ENCODE results near the gene TMEM222.

TMEM222 gene

DNA sequence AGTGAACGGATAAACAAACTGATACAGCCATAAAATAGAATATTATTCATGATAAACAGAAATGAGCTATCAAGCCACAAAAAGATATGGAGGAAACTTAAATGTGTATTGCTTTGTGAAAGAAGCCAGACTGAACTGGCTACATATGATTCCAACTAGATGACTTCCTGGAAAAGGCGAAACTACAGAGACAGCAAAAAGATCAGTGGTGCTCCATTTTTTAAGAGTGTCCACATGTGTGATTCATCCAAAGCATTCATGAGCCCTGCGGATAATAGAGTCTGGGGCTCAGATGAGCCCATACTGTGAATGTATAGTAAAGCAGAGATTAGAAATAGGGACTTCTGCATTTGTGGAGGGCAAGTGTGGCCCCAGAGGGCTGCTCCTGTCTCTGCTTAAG lies 7.8 kb upstream of the TMEM222 start:
- Histone ChIP-seq H3K9ac (ENCODE audit: low read length) (no peak overlapping the region), H2AFZ (ENCODE audit: low read depth, low read length, severe bottlenecking) (no peak overlapping the region), H3K9me2 (replicated peaks; ENCODE audit: insufficient read depth, low read length) (no peaks in the 10 kb centered on the region), H3K36me3 (ENCODE audit: low read length) (no peaks in the 10 kb centered on the region), H3K79me2 (ENCODE audit: insufficient read depth, low read length) (no peaks in the 10 kb centered on the region), H3K9me3 (ENCODE audit: insufficient read depth, low read length) (no peaks in the 10 kb centered on the region), H3K27me3 (ENCODE audit: low read length) (no peaks in the 10 kb centered on the region), H3K4me3 (ENCODE audit: insufficient read depth, low read length, poor library complexity, severe bottlenecking) (no peak overlapping the region), H3K27ac (ENCODE audit: low read depth, low read length) (no peak overlapping the region), H4K20me1 (ENCODE audit: low read depth, low read length) (no peaks in the 10 kb centered on the region), H3K4me2 (ENCODE audit: low read depth, low read length, poor library complexity, severe bottlenecking) (no peak overlapping the region), H3F3A (ENCODE audit: insufficient read depth) (peaks cover 6% of the 10 kb centered on the region; the same call in 1 of the 2 replicates)
- TF ChIP-seq, protein P1, sequence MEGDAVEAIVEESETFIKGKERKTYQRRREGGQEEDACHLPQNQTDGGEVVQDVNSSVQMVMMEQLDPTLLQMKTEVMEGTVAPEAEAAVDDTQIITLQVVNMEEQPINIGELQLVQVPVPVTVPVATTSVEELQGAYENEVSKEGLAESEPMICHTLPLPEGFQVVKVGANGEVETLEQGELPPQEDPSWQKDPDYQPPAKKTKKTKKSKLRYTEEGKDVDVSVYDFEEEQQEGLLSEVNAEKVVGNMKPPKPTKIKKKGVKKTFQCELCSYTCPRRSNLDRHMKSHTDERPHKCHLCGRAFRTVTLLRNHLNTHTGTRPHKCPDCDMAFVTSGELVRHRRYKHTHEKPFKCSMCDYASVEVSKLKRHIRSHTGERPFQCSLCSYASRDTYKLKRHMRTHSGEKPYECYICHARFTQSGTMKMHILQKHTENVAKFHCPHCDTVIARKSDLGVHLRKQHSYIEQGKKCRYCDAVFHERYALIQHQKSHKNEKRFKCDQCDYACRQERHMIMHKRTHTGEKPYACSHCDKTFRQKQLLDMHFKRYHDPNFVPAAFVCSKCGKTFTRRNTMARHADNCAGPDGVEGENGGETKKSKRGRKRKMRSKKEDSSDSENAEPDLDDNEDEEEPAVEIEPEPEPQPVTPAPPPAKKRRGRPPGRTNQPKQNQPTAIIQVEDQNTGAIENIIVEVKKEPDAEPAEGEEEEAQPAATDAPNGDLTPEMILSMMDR (IDR thresholded peaks at IDR 0.05; ENCODE audit: insufficient read depth, low read length, poor library complexity, severe bottlenecking): no peak
- TF ChIP-seq EZH2phosphoT487 (conservative IDR thresholded peaks at IDR 0.05; ENCODE audit: low read length): no peak

DNA sequence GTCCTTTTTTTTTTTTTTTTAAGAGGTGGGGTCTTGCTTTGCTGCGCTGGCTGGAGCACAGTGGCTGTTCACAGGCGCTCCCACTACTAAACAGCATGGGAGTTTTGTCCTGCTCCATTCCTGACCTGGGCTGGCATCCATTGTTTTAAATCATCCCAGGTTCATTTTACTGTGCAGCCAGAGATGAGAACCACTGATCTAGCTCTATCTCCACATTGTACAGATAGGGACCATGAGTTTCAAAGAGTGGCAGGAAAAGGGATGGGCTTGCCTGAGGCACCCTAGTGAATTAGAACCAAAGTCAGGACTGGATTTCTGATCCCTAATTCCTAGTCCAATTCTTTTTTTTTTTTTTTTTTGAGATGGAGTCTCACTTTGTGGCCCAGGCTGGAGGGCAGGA lies 7.2 kb upstream of the TMEM222 start:
- no peak overlapping the region for H2AFZ ChIP-seq (ENCODE audit: low read depth, low read length, severe bottlenecking)
- H4K20me1 ChIP-seq (ENCODE audit: low read depth, low read length): no peaks in the 10 kb centered on the region
- H3K36me3 ChIP-seq (ENCODE audit: low read length): no peaks in the 10 kb centered on the region
- TF ChIP-seq EZH2phosphoT487 (conservative IDR thresholded peaks at IDR 0.05; ENCODE audit: low read length): no peak
- TF ChIP-seq, protein P1 (IDR thresholded peaks at IDR 0.05; ENCODE audit: insufficient read depth, low read length, poor library complexity, severe bottlenecking): no peak
- no peaks in the 10 kb centered on the region for H3K79me2 ChIP-seq (ENCODE audit: insufficient read depth, low read length)
- no peak overlapping the region for H3K9ac ChIP-seq (ENCODE audit: low read length)
- no peak overlapping the region for H3K4me3 ChIP-seq (ENCODE audit: insufficient read depth, low read length, poor library complexity, severe bottlenecking)
- H3K9me2 ChIP-seq (replicated peaks; ENCODE audit: insufficient read depth, low read length): no peaks in the 10 kb centered on the region
- H3K27me3 ChIP-seq (ENCODE audit: low read length): no peaks in the 10 kb centered on the region
- no peaks in the 10 kb centered on the region for H3K9me3 ChIP-seq (ENCODE audit: insufficient read depth, low read length)
- no peak overlapping the region for H3K27ac ChIP-seq (ENCODE audit: low read depth, low read length)
- H3F3A ChIP-seq (ENCODE audit: insufficient read depth): peaks cover 6% of the 10 kb centered on the region; the same call in 1 of the 2 replicates
- H3K4me2 ChIP-seq (ENCODE audit: low read depth, low read length, poor library complexity, severe bottlenecking): no peak overlapping the region

DNA sequence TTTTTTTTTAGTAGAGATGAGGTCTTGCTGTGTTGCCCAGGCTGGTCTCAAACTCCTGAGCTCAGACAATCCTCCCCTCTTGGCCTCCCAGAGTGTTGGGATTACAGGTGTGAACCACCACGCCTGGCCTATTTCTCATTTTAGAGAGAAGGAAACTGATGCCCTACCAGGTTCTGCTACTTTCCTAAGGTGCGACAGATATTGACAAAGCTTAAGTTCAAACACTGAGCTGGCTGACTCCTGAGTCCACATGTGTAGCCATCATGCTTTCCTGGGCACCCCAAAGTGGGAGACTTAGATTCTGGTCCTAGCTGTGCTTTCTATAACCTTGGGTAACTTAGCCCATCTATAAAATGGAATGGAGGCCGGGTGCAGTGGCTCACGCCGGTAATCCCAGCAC lies 5.1 kb upstream of the TMEM222 start:
- H3K9me2 ChIP-seq (replicated peaks; ENCODE audit: insufficient read depth, low read length): no peaks in the 10 kb centered on the region
- H3K36me3 ChIP-seq (ENCODE audit: low read length): no peaks in the 10 kb centered on the region
- H4K20me1 ChIP-seq (ENCODE audit: low read depth, low read length): no peaks in the 10 kb centered on the region
- no peaks in the 10 kb centered on the region for H3K9me3 ChIP-seq (ENCODE audit: insufficient read depth, low read length)
- no peaks in the 10 kb centered on the region for H3K79me2 ChIP-seq (ENCODE audit: insufficient read depth, low read length)
- no peak overlapping the region for H2AFZ ChIP-seq (ENCODE audit: low read depth, low read length, severe bottlenecking)
- no peak overlapping the region for H3K27ac ChIP-seq (ENCODE audit: low read depth, low read length)
- H3K4me3 ChIP-seq (ENCODE audit: insufficient read depth, low read length, poor library complexity, severe bottlenecking): no peak overlapping the region
- H3F3A ChIP-seq (ENCODE audit: insufficient read depth): peaks cover 3% of the 10 kb centered on the region; the same call in 1 of the 2 replicates
- H3K9ac ChIP-seq (ENCODE audit: low read length): no peak overlapping the region
- no peak overlapping the region for H3K4me2 ChIP-seq (ENCODE audit: low read depth, low read length, poor library complexity, severe bottlenecking)
- no peaks in the 10 kb centered on the region for H3K27me3 ChIP-seq (ENCODE audit: low read length)
- TF ChIP-seq, protein P1 (IDR thresholded peaks at IDR 0.05; ENCODE audit: insufficient read depth, low read length, poor library complexity, severe bottlenecking): no peak
- TF ChIP-seq EZH2phosphoT487 (conservative IDR thresholded peaks at IDR 0.05; ENCODE audit: low read length): no peak
